Esophagus muscularis mucosa (tissue), 4 donors: Measurements from ENCODE around the gene COL5A2. TPM values are rescaled to one million over a fixed set of nuclear protein-coding genes. Genes with fewer than 3 reads are reported as not detected.

ENCODE experiments used
- DNase-seq: peaks from one replicate; pipeline ENCODE4 v3.0.0-alpha.2; 2017; ENCODE audit errors: extremely low spot score
- H3K27ac ChIP-seq, 4 donors: fragments of 200-600 bp; sonication (generic); replicated peaks in 1 of 4; 1 replicate in 3 of 4; 2 replicates in 1 of 4; pipeline ENCODE4 v1.5.1; 2016 to 2019; ENCODE audit warnings: mild to moderate bottlenecking in 1 of 4
- H3K27me3 ChIP-seq, 4 donors: fragments of 200-600 bp; sonication (generic); one replicate each; pipeline versions ENCODE4 v1.5.1 to v1.6.0; 2016 to 2019
- H3K36me3 ChIP-seq, 4 donors: fragments of 200-600 bp; sonication (generic); one replicate each; pipeline ENCODE4 v1.5.1; 2016 to 2019
- H3K4me1 ChIP-seq, 4 donors: fragments of 200-600 bp; sonication (generic); one replicate each; pipeline ENCODE4 v1.5.1; 2016 to 2019
- H3K4me3 ChIP-seq, 4 donors: fragments of 200-600 bp; sonication (generic); 1 replicate in 2 of 4; 2 replicates in 2 of 4; pipeline ENCODE4 v1.5.1; 2016 to 2019; ENCODE audit warnings: mild to moderate bottlenecking in 4 of 4, moderate library complexity in 1 of 4
- H3K9me3 ChIP-seq, 4 donors: fragments of 200-600 bp; sonication (generic); 1 replicate in 3 of 4; 2 replicates in 1 of 4; pipeline ENCODE4 v1.5.1; 2016 to 2019
- CTCF ChIP-seq, 3 experiments: fragments of 200-600 bp in 2 of 3; fragments of 450-650 bp in 1 of 3; sonication (generic) in 2 of 3; IDR thresholded peaks; one replicate each; pipeline ENCODE4 v1.5.1; 2017 to 2019; ENCODE audit warnings: antibody characterized with exemption in 3 of 3, mild to moderate bottlenecking in 2 of 3, moderate library complexity in 1 of 3
- EP300 ChIP-seq: sonication (generic); formaldehyde crosslinking; IDR thresholded peaks from one replicate; pipeline ENCODE4 v1.6.1; 2017; ENCODE audit warnings: antibody characterized with exemption
- POLR2A ChIP-seq: fragments of 450-650 bp; IDR thresholded peaks from one replicate; pipeline ENCODE4 v1.6.1; 2017; ENCODE audit warnings: antibody characterized with exemption, moderate library complexity, mild to moderate bottlenecking, low read depth
- POLR2AphosphoS5 ChIP-seq, 2 donors: sonication (generic); formaldehyde crosslinking; IDR thresholded peaks; one replicate each; pipeline ENCODE4 v1.6.1; 2017; ENCODE audit warnings: antibody characterized with exemption in 2 of 2
- WGBS: methylation state at CpG from one replicate; pipeline ENCODE4 v1.1.5; 2018; 5-methylcytosine and 5-hydroxymethylcytosine counted together
- intact Hi-C: fragments of 100-400 bp; cut with DNase I; formaldehyde crosslinking; loops from one replicate; pipeline ENCODE4 v1.15.1; 2023
- total RNA-seq, 4 donors: library from RNA; depleted of rRNA; stranded (reverse); fragments of >200 nt; gene quantifications; one replicate each; pipeline versions ENCODE4 v1.1.0 to v1.2.1, GENCODE V29; 2016

Gene COL5A2
- total RNA-seq, 4 donors from 2014 or later: 49.9 to 68.5 (median 59.0) TPM

- Histone ChIP-seq H3K4me3 (no peak overlapping the region), H3K4me1 (peaks cover 7 to 15% (median 14%) of the 10 kb centered on the region in 4 donors), H3K27me3 (no peaks in the 10 kb centered on the region), H3K9me3 (no peaks in the 10 kb centered on the region), H3K27ac (no peak overlapping the region), H3K36me3 (peaks cover 0 to 6% (median 4%) of the 10 kb centered on the region in 4 donors)
- DNase-seq: no peak
- 64% methylated on average over 3 of the region's 3 CpGs for WGBS
- intact Hi-C loops: no loop called here
- TF ChIP-seq EP300: no peak
- no peak for TF ChIP-seq CTCF (IDR thresholded peaks at IDR 0.05)
- TF ChIP-seq POLR2AphosphoS5 (IDR thresholded peaks at IDR 0.05): no peak
- no peak for TF ChIP-seq POLR2A
Measured at GRCh38 chr2:189088591-189089205, 90.9 kb downstream of the COL5A2 start.

GRCh38 chr2:189086710-189087109 lies 92.9 kb downstream of the COL5A2 start:
- no peaks in the 10 kb centered on the region for H3K9me3 ChIP-seq
- H3K27ac ChIP-seq: no peak overlapping the region
- no peaks in the 10 kb centered on the region for H3K27me3 ChIP-seq
- no peak for TF ChIP-seq EP300
- peak in 1 of 2 donors; percentile 15 for TF ChIP-seq POLR2AphosphoS5 (IDR thresholded peaks at IDR 0.05)
- TF ChIP-seq POLR2A: no peak
- H3K4me3 ChIP-seq: no peak overlapping the region
- WGBS: 56% methylated on average over 2 of the region's 2 CpGs
- intact Hi-C loops: no loop called here
- DNase-seq: no peak
- peaks cover 0 to 9% (median 0%) of the 10 kb centered on the region in 4 donors for H3K4me1 ChIP-seq
- peaks cover 0 to 15% (median 9%) of the 10 kb centered on the region in 4 donors for H3K36me3 ChIP-seq

- Histone ChIP-seq H3K27me3 (no peaks in the 10 kb centered on the region), H3K9me3 (no peaks in the 10 kb centered on the region), H3K36me3 (peaks cover 0 to 15% (median 9%) of the 10 kb centered on the region in 4 donors), H3K4me1 (peaks cover 0 to 9% (median 0%) of the 10 kb centered on the region in 4 donors), H3K4me3 (no peak overlapping the region), H3K27ac (no peak overlapping the region)
- TF ChIP-seq POLR2AphosphoS5 (IDR thresholded peaks at IDR 0.05) (no peak), POLR2A (no peak), CTCF (IDR thresholded peaks at IDR 0.05) (no peak), EP300 (no peak)
- DNase-seq: no peak
- WGBS: 73% methylated on average over 2 of the region's 2 CpGs
- intact Hi-C loops: no loop called here
Measured at GRCh38 chr2:189086250-189086649, 93.3 kb downstream of the COL5A2 start.

GRCh38 chr2:189083606-189084005 lies 96.0 kb downstream of the COL5A2 start:
- intact Hi-C loops: no loop called here
- Histone ChIP-seq H3K4me3 (no peak overlapping the region), H3K27ac (no peak overlapping the region), H3K36me3 (peaks cover 0 to 26% (median 6%) of the 10 kb centered on the region in 4 donors), H3K4me1 (peaks cover 0 to 9% (median 0%) of the 10 kb centered on the region in 4 donors), H3K27me3 (no peaks in the 10 kb centered on the region), H3K9me3 (no peaks in the 10 kb centered on the region)
- DNase-seq: no peak
- WGBS: 84% methylated on average over 3 of the region's 3 CpGs
- TF ChIP-seq POLR2A: no peak
- no peak for TF ChIP-seq CTCF (IDR thresholded peaks at IDR 0.05)
- TF ChIP-seq POLR2AphosphoS5 (IDR thresholded peaks at IDR 0.05): no peak
- TF ChIP-seq EP300: no peak

GRCh38 chr2:189083106-189083505 lies 96.5 kb downstream of the COL5A2 start:
- H3K27me3 ChIP-seq: no peaks in the 10 kb centered on the region
- no peak overlapping the region for H3K27ac ChIP-seq

More at GRCh38 chr2:189083106-189083505, 96.5 kb downstream of the COL5A2 start:
- Histone ChIP-seq H3K36me3 (peaks cover 0 to 31% (median 6%) of the 10 kb centered on the region in 4 donors), H3K4me3 (no peak overlapping the region), H3K4me1 (peaks cover 0 to 9% (median 0%) of the 10 kb centered on the region in 4 donors), H3K9me3 (no peaks in the 10 kb centered on the region)
- WGBS: 72% methylated on average over 2 of the region's 2 CpGs
- no peak for DNase-seq
- TF ChIP-seq EP300 (no peak), POLR2A (no peak)
- intact Hi-C loops: no loop called here
